Measurements from ENCODE around the gene TGFB1. TPM values are rescaled to one million over a fixed set of nuclear protein-coding genes. Genes with fewer than 3 reads are reported as not detected.

TGFB1 gene
- total RNA-seq, 1 donor from 2014 or later, result 24.9 TPM

- H3K27me3 Mint-ChIP-seq (ENCODE audit: low read depth), result no peaks in the 10 kb centered on the region
- H3K36me3 Mint-ChIP-seq, result peaks cover 19% of the 10 kb centered on the region
- H3K27ac Mint-ChIP-seq, result peak overlapping the region; percentile 75
- no peaks in the 10 kb centered on the region for H3K9me3 Mint-ChIP-seq
- peaks cover 27% of the 10 kb centered on the region for H3K4me1 Mint-ChIP-seq
- TF ChIP-seq, protein P1, sequence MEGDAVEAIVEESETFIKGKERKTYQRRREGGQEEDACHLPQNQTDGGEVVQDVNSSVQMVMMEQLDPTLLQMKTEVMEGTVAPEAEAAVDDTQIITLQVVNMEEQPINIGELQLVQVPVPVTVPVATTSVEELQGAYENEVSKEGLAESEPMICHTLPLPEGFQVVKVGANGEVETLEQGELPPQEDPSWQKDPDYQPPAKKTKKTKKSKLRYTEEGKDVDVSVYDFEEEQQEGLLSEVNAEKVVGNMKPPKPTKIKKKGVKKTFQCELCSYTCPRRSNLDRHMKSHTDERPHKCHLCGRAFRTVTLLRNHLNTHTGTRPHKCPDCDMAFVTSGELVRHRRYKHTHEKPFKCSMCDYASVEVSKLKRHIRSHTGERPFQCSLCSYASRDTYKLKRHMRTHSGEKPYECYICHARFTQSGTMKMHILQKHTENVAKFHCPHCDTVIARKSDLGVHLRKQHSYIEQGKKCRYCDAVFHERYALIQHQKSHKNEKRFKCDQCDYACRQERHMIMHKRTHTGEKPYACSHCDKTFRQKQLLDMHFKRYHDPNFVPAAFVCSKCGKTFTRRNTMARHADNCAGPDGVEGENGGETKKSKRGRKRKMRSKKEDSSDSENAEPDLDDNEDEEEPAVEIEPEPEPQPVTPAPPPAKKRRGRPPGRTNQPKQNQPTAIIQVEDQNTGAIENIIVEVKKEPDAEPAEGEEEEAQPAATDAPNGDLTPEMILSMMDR (IDR thresholded peaks at IDR 0.05; ENCODE audit: unreplicated experiment), result no peak
- no peak overlapping the region for H3K4me3 Mint-ChIP-seq
- DNase-seq (ENCODE audit: low spot score in 2 of 2, unreplicated experiment in 2 of 2), result no peak
Observed at GRCh38 chr19:41307090-41307875, 46.4 kb downstream of the TGFB1 start.

GRCh38 chr19:41305927-41306793 lies 47.6 kb downstream of the TGFB1 start:
- DNase-seq (ENCODE audit: low spot score in 2 of 2, unreplicated experiment in 2 of 2), result no peak
- TF ChIP-seq, protein P1 (IDR thresholded peaks at IDR 0.05; ENCODE audit: unreplicated experiment), result no peak
- no peaks in the 10 kb centered on the region for H3K9me3 Mint-ChIP-seq
- no peak overlapping the region for H3K27ac Mint-ChIP-seq
- no peak overlapping the region for H3K4me3 Mint-ChIP-seq
- H3K27me3 Mint-ChIP-seq (ENCODE audit: low read depth), result no peaks in the 10 kb centered on the region
- H3K4me1 Mint-ChIP-seq, result peaks cover 17% of the 10 kb centered on the region
- H3K36me3 Mint-ChIP-seq, result peaks cover 26% of the 10 kb centered on the region

- Mint-ChIP-seq H3K36me3 (peaks cover 31% of the 10 kb centered on the region), H3K9me3 (no peaks in the 10 kb centered on the region), H3K4me3 (no peak overlapping the region), H3K27me3 (ENCODE audit: low read depth) (no peaks in the 10 kb centered on the region), H3K27ac (no peak overlapping the region), H3K4me1 (peaks cover 9% of the 10 kb centered on the region)
- TF ChIP-seq, protein P1 (IDR thresholded peaks at IDR 0.05; ENCODE audit: unreplicated experiment), result no peak
- no peak for DNase-seq (ENCODE audit: low spot score in 2 of 2, unreplicated experiment in 2 of 2)
Observed at GRCh38 chr19:41304706-41305483, 48.8 kb downstream of the TGFB1 start.

- peaks cover 36% of the 10 kb centered on the region for H3K36me3 Mint-ChIP-seq
- H3K4me1 Mint-ChIP-seq, result peaks cover 4% of the 10 kb centered on the region
- H3K4me3 Mint-ChIP-seq, result no peak overlapping the region
- peak overlapping the region; percentile 21 for H3K27ac Mint-ChIP-seq
- DNase-seq (ENCODE audit: low spot score in 2 of 2, unreplicated experiment in 2 of 2), result no peak
- no peaks in the 10 kb centered on the region for H3K27me3 Mint-ChIP-seq (ENCODE audit: low read depth)
- TF ChIP-seq, protein P1 (IDR thresholded peaks at IDR 0.05; ENCODE audit: unreplicated experiment), result no peak
- H3K9me3 Mint-ChIP-seq, result no peaks in the 10 kb centered on the region
Observed at GRCh38 chr19:41303954-41304353, 49.8 kb downstream of the TGFB1 start.

DNA sequence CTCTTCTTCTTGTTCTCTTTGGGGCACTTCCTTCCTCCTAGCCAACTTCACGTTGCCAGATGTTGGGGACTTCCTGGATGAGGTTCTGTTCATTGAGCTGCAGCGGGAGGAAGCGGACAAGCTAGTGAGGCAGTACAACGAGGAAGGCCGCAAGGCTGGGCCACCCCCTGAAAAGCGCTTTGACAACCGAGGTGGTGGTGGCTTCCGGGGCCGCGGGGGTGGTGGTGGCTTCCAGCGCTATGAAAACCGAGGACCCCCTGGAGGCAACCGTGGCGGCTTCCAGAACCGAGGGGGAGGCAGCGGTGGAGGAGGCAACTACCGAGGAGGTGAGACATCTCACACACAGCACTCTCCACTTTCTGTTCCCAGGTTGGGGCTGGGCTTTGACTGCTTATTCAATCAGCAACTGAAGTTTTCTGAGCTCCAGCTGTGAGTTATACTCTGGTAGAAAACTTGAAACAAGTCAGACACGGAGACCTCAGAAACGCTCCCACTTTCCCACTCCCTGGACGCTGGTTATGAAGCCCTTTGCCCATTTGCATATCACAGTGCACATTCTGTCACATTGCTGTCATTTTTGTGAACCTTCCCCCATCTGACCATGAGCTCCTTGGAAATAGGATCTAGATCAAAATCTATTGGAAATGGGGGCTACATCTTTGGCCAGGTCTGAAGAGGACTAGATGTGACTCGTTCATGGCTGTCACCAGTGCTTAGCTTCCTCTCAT lies 50.9 kb downstream of the TGFB1 start:
- H3K27ac Mint-ChIP-seq, result no peak overlapping the region
- H3K36me3 Mint-ChIP-seq, result peaks cover 39% of the 10 kb centered on the region
- TF ChIP-seq, protein P1 (IDR thresholded peaks at IDR 0.05; ENCODE audit: unreplicated experiment), result no peak
- no peaks in the 10 kb centered on the region for H3K4me1 Mint-ChIP-seq
- no peak overlapping the region for H3K4me3 Mint-ChIP-seq
- DNase-seq (ENCODE audit: low spot score in 2 of 2, unreplicated experiment in 2 of 2), result no peak
- H3K27me3 Mint-ChIP-seq (ENCODE audit: low read depth), result no peaks in the 10 kb centered on the region
- no peaks in the 10 kb centered on the region for H3K9me3 Mint-ChIP-seq
